ENCODE data around the gene TMEM147.

The TMEM147 gene, protein sequence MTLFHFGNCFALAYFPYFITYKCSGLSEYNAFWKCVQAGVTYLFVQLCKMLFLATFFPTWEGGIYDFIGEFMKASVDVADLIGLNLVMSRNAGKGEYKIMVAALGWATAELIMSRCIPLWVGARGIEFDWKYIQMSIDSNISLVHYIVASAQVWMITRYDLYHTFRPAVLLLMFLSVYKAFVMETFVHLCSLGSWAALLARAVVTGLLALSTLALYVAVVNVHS

DNA sequence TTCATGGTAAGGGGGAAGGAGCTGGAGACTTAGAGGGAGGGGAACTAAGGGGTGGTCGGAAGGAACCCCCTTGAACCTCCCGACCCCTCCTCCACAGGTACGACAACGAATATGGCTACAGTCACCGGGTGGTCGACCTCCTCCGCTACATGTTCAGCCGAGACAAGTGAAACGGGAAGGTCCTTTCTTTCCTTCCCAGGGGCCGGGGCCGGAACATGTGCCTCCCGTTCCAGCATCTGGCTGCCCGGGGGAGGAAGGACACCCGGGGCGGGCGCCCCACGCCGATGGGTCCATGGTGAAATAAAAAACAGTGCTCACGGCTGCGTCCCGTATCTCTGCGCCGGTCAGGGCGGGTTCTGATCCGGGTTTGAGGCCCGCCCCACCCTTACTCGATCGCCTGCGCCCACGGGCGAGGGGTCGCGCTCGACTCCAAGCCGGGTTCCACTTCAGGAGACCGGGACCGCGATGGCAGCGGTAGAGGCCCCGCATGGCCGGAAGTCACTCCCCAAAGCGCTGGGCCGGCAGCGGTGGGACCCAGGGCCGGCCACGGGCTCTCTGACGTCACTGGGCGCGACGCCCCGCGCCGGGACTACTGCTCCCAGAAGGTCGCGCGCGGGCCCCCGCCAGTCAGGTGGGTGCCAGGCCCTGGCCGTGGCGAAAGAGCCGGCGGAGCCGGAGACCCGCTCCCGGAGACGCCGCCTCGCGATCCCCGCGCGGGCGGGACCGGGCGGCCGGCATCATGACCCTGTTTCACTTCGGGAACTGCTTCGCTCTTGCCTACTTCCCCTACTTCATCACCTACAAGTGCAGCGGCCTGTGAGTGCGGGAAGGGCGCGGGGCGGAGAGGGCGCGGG lies at the start of gene TMEM147:
TMEM147 (plus strand) TSS at position 626 of the 854 bp plus-strand sequence; CDS start at position 740, 114 bp downstream.
- peak; percentile 85 for DNase-seq

DNA sequence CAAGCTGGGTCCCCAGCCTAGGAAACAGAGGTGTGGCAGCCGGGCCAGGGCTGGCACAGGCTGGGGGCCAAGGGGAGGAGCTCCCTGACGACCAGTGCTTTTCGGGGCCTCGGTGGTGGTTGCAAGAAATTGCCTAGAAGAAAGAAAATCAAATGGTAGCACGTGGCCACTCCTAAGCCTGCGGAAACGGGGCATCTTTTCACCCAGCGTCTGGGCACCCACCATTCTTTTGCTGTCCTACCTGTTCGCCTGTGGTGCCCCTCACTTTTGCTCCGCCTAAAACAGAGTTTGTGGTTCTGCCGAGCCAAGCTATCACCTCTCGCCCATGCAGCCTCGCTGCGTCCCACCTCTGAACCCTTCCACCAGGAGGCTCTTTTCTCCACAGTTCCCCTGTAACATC lies 48.0 kb upstream of the TMEM147 start:
- DNase-seq: no peak

DNA sequence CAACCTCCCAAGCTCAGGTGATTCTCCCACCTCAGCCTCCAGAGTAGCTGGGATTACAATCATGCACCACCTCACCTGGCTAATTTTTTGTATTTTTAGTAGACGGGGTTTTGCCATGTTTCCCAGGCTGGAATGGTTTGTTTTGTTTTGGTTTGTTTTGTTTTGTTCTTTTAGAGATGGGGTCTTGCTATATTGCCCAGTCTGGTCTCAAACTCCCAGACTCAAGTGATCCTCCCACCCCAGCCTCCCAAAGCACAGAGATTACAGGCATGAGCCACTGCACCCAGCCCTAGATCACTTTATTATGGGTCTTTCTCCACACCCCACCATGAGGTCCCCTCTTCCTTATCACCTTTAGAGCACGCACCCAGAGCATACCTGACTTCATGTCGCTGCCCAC lies 47.2 kb upstream of the TMEM147 start:
- no peak for DNase-seq

DNA sequence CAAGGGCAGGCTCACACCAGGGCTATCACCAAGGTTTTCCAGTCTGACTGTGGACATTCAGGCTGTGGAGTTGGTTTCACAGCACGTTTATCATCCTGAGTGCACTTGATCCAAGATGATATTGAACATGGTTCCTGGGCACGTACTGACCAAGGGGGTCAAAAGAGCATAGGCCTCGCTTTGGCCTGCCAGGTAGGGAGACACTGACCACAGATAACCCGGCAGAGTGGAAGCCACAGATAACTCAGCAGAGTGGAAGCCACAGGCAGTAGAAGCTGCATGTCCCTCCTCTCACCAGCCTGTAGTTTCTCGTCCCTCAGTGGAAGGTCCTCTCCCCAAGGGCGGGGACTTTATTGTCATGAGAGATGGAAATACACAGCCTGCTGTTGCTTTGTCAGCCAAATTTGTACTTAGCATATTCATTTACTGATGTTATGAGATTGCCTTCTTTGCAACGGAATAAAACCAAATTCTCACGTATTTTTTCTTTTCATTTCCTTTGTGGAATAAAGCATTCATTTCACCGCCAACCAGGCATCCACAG lies 46.4 kb upstream of the TMEM147 start:
- DNase-seq: no peak

DNA sequence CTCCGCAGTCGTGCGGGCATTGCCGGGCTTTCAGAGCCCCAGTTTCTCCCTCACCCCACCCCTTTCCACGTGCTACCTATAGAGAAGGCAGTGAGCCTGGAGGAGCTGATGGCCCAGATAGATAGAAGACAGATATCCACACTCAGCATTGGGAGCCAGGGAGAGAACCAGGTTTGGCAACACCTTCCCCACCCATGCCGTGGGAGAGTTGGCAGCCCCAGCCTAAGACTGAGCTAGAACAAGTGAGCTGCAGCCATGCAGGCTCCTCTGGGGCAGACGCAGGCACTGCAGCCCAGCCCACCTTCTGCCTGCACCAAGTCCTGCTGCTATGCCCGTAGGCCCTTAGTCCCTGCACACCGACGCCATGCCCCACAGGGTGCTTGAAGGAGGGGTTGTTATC lies 44.8 kb upstream of the TMEM147 start:
- DNase-seq: no peak

DNA sequence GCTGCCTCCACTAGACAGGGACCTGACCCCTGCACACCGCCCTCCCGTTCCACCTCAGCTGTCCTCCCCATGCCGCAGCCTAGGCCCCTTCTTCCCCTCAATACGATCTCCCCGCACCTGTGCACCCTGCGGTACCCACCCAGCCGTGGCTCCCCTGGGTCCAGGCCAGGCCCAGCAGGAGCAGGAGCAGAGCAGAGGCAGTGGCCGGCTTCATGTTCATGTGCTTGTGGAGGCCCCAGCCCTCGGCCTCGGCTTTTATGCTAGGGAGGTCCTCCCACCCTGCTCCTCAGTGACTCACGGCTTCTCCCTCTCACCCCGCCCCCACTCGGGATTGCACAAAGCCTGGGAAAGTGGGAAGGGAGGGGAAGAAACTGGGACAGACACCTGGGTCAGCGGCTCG lies 43.7 kb upstream of the TMEM147 start:
- peak; percentile 16 for DNase-seq

DNA sequence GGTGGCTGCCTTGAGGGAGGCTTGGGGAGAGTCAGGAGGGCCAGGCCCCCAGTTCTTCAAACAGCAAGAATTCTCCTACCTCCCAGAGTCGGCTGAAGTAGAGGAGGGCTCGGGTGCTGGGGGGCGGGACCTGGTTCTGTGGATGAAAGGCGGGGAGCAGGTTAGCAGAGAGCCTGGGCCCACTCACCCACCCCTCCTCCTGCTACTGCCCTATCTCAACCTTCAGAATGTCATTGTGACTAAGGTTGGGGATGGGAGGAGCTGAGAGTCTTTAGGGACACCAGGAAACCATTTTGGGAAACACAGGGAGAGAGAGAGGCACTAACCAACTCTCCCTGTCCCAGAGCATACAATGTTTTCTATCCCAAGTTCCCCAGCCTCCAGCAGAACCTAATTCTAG lies 42.7 kb upstream of the TMEM147 start:
- DNase-seq: no peak

DNA sequence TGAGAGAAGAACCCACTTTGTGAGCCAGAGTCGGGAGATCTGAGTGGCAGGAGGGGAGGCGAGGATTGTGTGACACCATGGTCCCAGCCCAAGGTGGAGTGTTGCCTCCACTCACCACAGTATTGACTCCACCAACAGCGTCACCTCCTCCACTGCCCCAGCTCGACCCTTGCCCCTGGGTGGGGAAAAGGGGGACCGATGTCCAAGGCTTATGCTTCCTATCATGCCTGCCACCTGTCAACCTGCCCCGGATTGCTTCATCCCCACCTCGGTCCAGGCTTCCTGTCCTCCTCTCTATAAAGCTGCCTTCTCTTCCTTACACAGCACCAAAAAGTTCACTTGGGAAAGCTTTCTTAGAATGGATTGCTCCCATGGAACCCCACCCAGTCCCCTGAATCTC lies 39.4 kb upstream of the TMEM147 start:
- DNase-seq: no peak

DNA sequence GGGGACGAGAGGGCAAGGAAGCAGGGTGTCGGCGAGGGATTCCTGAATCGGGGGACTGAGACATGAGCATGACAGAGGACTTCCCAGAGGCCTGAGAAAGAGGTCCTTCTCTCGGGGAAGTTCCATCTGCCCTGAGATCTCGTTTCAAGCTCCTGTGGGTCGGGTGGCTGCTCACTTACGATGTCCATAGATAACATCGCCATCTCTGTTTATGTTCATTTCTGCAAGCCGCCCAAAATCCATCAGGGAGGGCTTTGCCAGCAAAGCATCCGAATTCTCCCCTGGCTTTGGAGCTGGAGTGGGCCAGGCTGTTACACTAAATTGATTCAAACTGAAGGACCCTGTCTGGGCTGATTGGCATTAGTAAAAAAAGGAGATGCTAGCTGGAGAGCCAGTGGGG lies 37.9 kb upstream of the TMEM147 start:
- DNase-seq: no peak

DNA sequence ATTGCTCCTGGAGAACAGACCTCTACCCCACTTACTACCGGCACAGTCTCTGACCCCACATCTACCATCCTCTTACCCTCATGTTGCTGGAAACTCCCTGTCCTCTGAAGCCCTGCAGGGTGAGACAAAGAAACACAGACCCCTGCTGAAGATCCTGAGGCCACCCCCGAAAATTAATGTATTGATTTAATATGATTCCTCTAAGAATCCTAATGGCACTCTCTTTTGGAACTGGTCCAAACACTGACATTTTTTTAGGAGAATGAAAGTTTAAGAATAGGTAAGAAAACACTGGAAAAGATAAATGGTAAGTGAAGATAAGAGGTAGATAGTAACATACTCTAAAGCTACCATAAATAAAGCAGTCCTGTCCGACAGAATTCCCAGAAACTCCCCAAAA lies 37.3 kb upstream of the TMEM147 start:
- no peak for DNase-seq

DNA sequence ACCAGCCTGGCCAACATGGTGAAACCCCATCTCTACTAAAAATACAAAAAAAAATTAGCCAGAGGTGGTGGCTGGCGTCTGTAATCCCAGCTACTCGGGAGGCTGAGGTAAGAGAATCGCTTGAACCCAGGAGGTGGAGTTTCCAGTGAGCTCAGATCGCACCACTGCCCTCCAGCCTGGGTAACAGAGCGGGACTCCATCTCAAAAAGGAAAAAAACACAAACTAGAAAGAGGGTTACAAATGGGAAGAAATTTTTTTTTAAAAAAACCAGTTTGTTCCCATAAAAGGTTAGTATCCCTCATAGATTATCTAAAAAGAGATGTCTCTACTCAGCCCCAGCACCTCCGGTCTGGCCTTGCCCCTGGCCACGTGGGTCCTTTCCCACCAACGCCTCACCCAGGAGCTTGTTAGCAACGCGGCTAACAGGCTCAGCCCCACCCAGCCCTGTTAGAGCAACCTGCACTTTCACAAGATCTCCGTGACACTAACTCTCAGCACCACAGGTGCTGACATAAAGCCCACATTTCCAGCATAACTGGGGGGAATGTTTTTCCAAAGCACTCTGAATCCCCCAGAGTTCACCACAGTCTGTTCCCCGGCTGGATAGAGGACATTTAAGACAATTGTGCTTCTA lies 36.3 kb upstream of the TMEM147 start:
- DNase-seq: no peak

DNA sequence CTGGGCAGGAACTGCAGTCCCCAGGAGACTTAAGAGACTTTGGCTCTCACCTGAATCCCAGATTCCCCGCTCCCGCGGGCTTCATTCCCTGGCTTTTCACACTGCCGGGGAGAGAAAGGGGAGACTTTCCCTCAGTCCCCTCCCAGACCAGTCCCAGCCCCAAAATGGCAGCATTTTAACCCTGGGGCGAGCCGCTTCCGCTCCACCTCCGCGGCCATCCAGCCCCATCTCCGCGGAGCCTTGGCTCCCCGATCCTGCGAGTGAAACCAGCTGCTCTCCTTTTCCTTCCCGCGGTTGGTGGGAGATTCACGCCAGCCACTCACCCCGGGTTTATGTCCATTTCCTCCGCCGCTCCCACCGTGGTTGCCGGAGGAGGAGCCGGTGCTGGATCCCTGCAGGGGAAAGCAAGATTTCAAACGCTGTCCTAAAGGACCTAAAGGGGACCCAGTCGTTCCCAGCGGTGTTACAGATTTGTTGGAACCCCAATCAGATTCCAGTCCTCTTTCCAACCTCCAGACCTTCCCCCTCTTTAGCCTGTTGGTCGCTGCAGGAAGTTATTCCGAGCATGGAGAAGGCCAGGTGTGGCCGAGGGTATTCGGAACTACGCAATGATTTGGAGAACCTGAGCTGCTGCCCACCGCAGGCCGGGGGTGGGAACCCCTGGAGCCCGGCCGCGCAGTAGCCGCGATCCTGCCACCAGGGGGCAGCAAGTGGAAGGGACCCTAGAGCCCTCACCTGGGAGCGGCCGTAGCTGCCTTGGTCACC lies 35.4 kb upstream of the TMEM147 start:
- DNase-seq: peak; percentile 52

DNA sequence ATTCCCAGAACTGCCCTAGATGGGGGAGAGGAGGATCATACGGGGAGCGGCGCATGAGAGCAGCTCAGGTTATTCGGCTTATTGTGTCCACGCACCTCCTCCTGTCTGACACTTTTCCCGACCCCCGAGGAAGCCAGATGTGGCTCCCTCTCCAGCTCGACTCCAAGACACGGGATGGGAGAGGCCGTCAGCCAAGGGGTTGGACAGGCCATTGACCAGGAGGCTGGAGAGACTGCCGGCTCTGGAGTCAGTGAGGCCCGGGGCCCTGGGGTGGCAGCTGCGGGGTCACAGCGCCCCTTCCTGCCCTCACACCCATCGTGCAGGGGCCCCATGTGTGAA lies 34.8 kb upstream of the TMEM147 start:
- DNase-seq: no peak

DNA sequence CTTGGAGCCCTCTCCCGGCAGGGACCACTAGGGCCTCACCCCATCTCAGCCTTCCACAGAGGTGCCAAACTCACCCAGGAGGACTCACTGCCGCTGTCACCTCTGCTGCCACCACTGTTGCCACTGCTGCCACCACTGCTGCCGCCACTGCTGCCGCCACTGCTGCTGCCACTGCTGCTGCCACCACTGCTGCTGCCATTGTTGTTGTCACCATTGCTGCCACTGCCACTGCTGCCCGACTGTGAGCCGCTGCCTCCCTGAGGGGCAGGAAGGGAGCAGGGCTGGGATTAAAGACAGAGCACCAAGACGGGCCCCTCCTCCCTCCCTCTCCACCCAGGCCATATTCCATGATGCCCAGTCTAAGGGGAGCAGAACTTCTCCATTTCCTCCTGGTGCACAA lies 34.1 kb upstream of the TMEM147 start:
- no peak for DNase-seq

DNA sequence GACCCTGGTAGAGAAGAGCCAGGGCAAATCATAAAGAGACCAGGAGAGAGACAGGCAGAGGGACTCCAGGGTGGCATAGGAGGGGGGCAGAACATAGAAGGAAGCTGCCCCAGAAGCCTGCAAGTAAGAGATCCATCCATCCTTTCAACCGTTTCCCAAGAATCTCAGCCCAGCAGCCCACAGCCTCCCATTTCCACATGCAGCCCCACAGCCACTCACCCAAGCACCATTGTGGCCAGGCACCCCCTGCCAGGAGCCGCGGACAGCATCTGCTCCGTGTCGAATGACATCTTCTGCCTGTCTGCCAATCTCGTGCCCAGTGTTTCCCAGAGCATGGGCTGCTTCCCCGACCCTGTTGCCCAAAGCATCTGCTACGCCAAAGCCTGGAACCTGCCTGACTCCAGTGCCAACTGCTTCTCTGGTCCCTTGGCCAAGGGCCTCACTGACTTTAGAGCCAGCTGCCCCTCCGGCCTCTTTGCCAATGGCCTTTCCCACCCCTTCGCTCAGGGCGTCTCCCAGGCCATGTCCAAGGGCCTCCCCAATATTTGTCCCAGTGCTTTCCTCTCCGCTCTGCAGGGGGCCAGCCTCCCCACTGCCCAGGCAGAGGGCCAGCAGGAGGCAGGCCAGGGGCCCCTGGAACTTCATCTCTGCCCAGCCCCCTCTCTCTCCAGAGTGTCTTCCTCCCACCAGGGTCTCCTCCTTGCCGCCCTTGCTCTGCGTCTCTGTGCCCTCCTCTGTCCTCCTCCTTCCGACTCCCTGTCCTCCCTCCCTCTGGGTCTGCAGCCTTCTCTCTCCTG lies 32.4 kb upstream of the TMEM147 start:
- DNase-seq: no peak

DNA sequence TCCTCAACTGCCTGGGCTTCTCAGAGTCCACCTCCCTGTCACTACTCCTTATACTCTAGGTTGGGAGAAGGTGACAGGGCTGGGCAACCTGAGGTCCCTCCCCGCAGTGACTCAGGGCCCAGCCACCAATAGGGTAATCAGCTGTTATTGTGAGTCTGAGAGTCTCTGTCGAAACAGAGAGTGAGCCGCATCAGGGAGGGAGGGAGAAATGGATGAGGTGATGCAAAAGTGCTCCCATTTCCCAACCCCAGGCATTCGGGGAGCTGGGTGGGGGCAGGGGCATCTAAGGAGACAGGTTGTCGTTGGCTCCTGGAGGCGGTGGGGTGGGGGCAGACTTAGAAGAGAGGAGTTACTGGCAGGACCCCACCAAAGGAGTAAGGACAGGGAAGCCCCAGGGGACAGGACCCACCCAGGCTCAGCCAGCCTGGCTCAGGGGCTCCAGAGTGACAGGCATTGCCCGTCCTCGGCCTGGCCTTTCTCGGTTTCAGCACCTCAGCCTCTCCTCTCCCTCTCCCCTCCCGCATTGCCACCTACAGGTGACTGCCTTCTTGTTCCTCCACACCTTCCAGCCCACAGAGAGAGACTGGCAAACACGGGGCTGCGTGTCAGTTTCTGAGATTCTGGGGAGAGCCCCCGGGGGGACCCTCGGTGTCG lies 31.7 kb upstream of the TMEM147 start, which contains the start of gene DMKN:
DMKN (minus strand) TSS at position 22 of the 654 bp plus-strand sequence. CDS start 174 bp downstream, outside the sequence.
- DNase-seq: peak; percentile 43

DNA sequence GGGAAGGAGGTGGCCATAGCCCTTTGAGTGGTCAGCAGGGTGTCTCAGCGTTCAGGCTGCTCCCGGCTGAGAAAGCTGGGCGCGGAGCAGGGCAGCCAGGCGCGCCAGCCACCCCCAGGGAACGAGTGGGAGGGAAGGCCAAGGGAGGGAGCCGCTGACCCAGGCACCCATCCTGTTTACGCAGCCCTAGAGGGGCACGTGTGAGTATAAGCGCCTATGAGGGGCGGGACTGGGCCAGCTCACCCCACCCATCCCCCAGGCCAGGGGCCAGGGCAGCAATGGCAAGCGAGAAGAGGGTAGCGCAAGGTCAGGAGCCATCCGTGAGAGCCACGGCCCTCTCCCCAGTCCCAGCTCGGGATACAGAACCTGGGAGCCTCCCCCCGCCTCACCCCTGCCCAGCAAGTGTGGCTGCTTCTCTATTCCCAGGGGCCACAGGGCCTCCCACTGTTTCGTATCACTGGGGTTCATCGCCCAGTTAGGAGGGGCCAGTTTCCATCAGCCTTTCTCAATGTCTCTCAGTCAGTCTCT lies 31.1 kb upstream of the TMEM147 start:
- DNase-seq: peak; percentile 31

DNA sequence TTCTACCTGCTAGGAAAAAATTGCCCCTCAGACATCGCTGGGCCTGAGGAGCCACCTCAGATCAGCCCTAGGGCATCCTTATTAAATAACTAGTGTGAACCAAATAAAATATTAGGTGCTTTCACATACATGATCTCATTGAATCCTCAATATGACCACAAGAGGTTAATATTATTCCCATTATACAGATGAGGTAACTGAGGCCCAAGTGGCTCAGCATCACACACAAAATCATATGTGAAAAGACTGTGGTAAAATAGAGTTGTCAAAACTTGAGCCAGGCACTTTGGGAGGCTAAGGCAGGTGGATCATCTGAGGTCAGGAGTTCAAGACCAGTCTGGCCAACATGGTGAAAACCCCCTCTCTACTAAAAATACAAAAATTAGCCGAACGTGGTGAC lies 29.1 kb upstream of the TMEM147 start:
- DNase-seq: no peak

DNA sequence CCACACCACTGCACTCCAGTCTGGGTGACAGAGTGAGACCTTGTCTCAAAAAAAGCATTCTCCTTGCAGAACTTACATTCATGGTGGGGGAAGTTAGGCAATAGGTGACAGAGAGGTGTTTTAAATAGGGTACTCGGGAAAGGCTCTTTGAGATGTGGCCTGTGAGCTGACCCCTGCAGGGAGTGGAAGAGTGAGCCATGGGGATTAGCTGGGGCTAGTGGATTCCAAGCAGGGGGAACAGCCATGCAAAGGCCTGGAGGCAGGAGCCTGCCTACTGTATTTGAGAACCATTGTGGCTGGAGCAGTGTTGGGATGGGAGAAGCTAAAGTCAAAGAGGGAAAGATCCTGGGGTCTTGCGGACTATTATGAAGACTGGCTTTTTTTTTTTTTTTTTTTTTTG lies 28.1 kb upstream of the TMEM147 start:
- no peak for DNase-seq

DNA sequence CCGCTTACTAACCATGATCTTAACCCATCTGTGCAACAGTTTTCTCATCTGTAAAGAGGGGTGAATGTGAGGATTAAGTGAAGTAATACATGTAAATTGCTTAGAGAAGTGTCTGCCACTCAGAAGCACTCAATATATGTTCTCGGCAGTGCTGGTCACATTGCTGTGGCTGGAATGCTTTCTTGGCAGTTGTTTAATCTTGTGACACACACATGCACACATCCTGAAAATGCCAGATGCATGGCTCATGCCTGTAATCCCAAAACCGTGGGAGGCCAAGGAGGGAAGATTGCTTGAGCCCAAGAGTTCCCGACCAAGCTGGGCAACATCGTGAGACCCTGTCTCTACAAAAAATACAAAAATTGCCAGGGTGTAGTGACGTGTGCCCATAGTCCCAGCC lies 27.1 kb upstream of the TMEM147 start:
- DNase-seq: peak; percentile 96

DNA sequence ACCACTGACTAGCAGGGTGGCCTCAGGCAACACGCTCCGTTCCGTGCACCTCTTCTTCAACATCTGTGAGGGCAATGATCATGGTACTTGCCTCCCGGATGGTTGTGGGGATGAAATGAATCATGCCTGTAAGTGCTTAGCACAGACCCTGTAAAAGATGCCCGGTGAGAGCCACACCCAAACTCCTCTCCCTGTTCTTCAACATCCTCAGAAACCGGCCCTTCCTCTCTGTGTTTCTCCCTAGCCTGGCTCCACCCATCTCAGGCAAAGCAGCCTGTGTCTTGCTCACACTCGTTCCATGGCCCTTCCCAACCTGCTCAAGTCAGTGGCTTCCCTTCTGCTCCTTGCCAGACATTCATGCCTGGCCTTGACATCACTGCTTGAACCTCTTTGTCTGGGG lies 26.1 kb upstream of the TMEM147 start:
- peak; percentile 31 for DNase-seq

Measured in EL (cell line).